Adipose tissue (tissue), 3 donors: Measurements from ENCODE around the gene KIAA1191. TPM values are rescaled to one million over a fixed set of nuclear protein-coding genes. Genes with fewer than 3 reads are reported as not detected.
A peak's percentile ranks its signal among the peaks of the same experiment; 100 is the strongest.

Experiments used
- H3K27ac ChIP-seq: one replicate; pipeline ENCODE4 v1.5.1; 2013; ENCODE audit warnings: low read depth, low read length
- WGBS, 3 donors: extraction: QIAGEN DNeasy Blood & Tissue Kit; methylation state at CpG; one replicate each; pipeline ENCODE4 v1.1.7; 2013; 5-methylcytosine and 5-hydroxymethylcytosine counted together
- polyA plus RNA-seq, 3 donors: library from polyadenylated mRNA; stranded (reverse); fragments of 200-250 nt; gene quantifications; one replicate each; pipeline ENCODE4 v1.2.3, GENCODE V29; 2013
- donor health status: healthy with polysubstance abuse.
- donor health status: Bipolar disorder and iron deficiency.
- donor health status: healthy.

The KIAA1191 gene
- polyA plus RNA-seq, 3 donors, result 37.5 to 60.7 (median 44.7) TPM

DNA sequence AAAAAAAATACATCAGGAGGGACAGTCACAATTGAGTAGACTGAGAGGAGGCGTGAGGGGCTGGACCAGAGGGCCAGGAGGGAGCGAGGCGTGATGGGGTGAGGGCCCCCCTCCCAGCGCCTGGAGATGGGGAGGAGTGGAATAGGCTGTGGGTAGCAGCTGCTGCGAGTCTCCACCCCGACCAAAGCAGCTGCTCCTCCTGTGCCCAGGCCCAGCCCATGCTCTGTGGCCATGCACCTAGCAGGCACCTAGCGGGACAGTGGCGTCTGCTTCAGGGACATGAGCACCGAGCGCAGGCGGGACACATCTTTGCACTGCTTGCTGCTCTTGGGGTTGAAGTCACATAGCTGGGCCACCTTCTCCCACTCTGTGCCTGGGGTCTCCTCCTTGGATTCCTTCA, 31.0 kb upstream of the KIAA1191 start:
- 89 to 94% (median 91%) methylated on average over 11 of the region's 11 CpGs for WGBS, 3 donors
- no peak overlapping the region for H3K27ac ChIP-seq

DNA sequence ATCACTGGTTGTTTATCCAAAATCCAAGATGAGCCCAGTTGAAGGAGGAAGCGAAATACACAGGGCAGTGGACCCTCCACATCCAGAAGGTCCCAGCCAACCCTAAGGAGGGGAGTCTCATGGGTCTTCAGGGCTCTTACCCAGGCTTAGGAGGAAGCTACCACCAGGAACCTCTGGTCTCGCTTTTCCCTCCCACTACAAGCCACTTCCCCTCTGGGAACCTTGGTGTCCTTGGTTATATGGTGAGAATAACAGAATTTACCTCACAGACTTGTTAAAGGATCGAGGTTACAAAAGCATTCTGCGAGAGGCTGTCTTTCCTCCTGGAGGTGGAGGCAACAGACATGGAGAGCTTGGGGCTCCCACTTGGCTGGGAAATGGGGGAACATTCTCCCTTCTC, 30.4 kb upstream of the KIAA1191 start:
- WGBS, 3 donors, result 70 to 96% (median 71%) methylated on average over 4 of the region's 4 CpGs

DNA sequence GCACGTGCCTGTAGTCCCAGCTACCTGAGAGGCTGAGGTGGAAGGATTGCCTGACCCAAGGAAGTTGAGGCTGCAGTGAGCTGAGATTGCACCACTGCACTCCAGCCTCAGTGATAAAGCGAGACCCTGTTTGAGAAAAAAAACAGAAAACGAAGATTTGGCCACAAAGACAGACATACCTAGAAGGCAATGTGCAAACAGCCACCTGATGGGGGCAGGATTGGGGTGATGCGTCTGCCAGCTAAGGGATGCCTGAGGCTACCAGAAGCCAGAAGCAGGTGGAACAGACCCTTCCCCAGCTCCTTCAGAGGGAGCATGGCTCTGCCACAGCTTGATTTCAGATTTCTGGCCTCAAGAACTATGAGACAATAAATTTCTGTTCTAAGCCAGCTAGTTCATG, 29.9 kb upstream of the KIAA1191 start:
- 73 to 92% (median 92%) methylated on average over 4 of the region's 4 CpGs for WGBS, 3 donors
- no peak overlapping the region for H3K27ac ChIP-seq

More for the DNA sequence above, 30.4 kb upstream of the KIAA1191 start:
- H3K27ac ChIP-seq, result no peak overlapping the region

DNA sequence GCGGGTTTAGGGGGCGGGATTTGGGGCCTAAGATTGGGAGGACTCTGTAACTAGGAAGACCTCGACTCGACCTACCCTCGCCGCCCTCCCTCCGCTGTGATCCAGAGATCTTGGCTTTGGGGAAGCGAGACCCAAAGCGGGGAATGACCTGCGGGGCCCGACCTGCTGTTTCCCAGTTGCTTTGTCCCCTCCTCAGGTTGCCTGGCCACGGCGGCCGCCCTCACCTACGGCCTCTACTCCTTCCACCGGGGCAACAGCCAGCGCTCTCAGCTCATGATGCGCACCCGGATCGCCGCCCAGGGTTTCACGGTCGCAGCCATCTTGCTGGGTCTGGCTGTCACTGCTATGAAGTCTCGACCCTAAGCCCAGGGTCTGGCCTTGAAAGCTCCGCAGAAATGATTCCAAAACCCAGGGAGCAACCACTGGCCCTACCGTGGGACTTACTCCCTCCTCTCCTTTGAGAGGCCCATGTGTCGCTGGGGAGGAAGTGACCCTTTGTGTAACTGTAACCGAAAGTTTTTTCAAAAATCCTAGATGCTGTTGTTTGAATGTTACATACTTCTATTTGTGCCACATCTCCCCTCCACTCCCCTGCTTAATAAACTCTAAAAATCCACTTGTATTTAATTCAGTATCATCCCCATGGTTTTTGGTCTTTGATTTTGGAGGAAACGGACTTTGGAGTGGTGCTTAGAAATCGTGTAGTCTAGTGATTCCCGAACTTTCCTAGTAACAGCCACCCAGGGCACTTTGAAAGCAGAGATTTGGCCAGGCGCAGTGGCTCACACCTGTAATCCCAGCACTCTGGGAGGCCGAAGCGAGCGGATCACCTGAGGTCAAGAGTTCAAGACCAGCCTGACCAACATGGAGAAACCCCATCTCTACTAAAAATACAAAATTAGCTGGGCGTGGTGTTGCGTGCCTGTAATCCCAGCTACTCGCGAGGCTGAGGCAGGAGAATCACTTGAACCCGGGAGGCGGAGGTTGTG, 27.9 kb upstream of the KIAA1191 start:
- H3K27ac ChIP-seq, result peak overlapping the region; percentile 86
- WGBS, 3 donors, result 25 to 29% (median 28%) methylated on average over 40 to 41 of the region's 41 CpGs

DNA sequence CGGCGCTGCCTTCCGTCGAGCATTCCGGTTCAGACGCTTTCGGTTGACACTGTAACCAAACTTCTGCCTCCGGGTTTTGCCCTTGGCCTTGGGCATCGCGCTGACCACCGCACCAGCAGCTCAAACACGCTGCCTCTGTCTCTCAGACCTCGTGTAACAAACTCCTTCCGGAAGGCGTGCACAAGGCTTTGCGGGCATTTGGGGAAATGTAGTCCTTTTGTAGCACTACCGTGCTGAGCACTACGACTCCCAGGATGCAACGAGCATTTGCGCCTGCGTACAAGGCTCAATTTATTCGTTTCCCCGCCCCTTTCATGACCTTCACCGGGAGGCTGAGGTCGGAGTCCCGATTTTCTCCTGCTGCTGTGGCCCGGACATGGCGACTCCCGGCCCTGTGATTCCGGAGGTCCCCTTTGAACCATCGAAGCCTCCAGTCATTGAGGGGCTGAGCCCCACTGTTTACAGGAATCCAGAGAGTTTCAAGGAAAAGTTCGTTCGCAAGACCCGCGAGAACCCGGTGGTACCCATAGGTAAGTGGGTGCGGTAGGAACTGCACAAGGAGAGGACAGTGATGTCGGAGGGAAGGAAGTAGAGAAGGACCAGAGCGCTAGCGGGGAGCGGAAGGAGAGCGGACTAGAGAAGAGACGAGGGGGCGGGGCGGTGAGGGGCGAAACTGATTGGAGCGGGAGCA, 27.0 kb upstream of the KIAA1191 start, which contains the start of the genes HIGD2A and NOP16:
HIGD2A (plus strand) TSS at position 308 of the 691 bp plus-strand sequence; CDS start at position 377, 69 bp downstream.
NOP16 (minus strand) TSS at position 155 of the 691 bp plus-strand sequence; CDS start at position 96, 59 bp downstream.
- 0 to 1% (median 1%) methylated on average over 47 of the region's 47 CpGs for WGBS, 3 donors
- H3K27ac ChIP-seq, result peak within 1 kb of the TSS; percentile 86

DNA sequence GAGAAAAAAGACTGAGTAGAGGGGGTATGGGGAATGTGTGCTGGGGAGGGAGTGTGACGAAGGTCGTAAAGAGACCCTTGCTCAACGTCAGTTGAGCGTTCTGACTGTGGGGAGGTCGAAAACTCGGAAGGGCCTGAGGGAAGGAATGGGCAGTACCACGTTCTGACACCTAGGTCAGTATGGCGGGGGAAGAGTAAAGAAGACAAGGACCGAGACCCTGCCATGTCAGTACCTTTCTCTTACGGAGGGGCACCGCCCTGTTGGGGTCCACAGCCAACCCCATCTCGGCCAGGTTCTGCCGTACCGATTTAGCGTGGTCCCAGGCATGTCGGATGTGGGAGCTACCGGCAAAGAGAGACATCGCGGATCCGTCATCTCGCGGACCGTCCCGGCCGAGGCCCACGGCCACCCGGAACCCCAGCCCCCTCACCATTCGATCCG, 26.5 kb upstream of the KIAA1191 start:
- 0 to 1% (median 0%) methylated on average over 29 of the region's 29 CpGs for WGBS, 3 donors
- H3K27ac ChIP-seq, result no peak overlapping the region

DNA sequence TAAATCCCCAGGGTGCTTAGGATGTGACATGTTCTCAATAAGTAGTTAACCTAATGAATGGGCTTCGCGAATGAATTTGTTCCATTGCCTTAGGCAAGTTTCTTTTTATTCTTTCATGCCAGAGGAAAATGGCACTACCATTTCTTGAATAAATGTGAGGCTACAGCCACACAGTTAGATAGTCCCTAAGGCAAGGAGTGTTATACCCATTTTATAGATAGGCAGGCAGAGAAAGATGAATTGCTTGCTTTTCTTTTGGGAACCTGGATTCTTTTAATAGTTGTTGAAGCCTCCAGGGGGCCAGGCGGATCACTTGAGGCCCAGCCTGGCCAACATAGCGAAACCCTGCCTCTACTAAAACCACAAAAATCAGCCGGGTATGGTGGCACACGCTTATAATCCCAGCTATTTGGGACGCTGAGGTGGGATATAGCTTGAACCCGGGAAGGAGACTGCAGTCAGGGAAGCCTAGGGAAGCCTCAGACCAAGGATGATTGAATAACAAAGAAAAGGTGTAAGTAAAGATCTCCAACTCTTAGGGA, 25.9 kb upstream of the KIAA1191 start:
- WGBS, 3 donors, result 39 to 42% (median 41%) methylated on average over 8 of the region's 8 CpGs
- H3K27ac ChIP-seq, result no peak overlapping the region

DNA sequence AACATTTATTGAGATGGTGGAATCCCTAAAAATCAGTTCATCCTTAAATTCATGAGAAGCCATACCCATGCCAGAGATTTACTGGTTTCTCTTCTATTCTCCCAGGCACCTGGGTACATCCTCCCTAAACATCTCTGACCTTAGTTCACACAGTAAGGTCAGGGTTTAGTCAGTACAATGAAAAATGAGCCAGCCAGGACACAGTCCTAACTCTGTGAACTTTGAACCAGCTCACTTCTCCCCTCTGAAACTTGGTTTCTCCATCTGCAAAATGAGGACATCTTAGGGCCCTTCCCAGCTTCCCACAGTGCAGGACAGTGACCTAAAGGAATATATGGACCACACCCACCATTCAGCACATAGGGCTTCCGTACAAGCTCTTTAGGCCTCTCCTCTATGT, 24.9 kb upstream of the KIAA1191 start:
- WGBS, 3 donors, result 78 to 89% (median 89%) methylated on average over 1 of the region's 1 CpG
- no peak overlapping the region for H3K27ac ChIP-seq

DNA sequence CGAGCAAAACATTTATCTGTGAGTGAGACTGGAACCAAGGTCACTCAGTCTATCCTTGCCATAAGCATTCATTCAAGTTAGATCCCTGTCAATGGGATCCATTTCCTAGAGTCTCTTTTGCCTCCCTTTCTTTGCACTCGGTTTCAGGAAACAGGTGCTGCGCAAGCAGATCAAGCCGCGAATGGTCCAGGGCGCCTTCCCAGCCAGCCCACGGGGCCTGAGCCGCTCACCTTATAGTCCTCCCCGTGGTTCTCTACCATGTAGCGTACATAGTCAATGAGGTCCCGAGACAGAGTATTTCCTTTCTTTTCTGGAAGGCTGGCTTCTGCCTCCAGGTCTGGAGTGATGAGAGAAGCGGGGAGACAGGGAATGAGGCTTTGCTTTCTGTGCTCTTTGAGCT, 23.4 kb upstream of the KIAA1191 start:
- 81 to 91% (median 89%) methylated on average over 12 of the region's 12 CpGs for WGBS, 3 donors
- no peak overlapping the region for H3K27ac ChIP-seq

DNA sequence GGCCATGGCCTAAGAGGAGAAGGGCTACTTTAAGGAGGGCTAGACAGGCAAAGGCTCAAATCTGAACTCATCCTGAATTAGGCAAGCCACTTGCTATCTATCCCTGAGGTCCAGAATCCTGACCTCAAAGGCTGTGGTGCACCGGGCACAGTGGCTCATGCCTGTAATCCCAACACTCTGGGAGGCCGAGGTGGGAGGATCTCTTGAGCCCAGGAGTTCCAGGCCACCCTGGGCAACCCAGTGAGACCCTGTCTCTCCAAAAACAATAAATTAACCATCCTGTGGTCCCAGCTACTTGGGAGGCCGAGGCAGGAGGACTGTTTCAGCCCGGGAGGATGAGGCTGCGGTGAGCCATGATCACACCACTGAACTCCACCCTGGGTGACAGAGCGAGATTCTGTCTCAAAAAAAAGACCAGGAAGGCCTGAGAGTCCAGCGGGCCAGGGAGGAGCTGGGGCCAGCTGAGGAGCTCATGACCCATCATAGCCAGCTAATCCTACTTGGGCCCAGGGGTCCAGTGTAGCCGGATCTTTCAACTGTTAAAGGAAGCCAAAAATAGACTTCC, 22.9 kb upstream of the KIAA1191 start:
- H3K27ac ChIP-seq, result no peak overlapping the region
- WGBS, 3 donors, result 88 to 93% (median 91%) methylated on average over 8 of the region's 8 CpGs

DNA sequence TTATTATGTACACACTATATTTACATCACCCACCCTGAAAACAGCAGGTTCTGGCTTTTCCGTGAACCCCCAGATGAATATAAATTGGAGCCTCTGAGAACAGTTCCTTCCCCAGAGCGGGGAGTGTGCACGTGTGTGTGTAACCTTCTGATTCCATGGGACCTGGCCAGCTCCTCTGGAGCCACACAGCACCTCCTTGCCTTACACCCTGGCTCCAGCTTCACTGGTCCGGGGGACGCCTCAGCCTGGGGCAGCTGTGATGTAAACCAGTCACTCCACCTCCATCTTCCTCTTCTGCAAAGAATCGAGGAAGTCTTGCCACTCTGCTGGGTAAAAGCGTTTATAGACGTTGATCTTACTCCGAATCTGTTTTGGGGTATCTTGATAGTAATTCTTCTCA, 22.4 kb upstream of the KIAA1191 start:
- H3K27ac ChIP-seq, result no peak overlapping the region
- 68 to 82% (median 76%) methylated on average over 9 of the region's 9 CpGs for WGBS, 3 donors

DNA sequence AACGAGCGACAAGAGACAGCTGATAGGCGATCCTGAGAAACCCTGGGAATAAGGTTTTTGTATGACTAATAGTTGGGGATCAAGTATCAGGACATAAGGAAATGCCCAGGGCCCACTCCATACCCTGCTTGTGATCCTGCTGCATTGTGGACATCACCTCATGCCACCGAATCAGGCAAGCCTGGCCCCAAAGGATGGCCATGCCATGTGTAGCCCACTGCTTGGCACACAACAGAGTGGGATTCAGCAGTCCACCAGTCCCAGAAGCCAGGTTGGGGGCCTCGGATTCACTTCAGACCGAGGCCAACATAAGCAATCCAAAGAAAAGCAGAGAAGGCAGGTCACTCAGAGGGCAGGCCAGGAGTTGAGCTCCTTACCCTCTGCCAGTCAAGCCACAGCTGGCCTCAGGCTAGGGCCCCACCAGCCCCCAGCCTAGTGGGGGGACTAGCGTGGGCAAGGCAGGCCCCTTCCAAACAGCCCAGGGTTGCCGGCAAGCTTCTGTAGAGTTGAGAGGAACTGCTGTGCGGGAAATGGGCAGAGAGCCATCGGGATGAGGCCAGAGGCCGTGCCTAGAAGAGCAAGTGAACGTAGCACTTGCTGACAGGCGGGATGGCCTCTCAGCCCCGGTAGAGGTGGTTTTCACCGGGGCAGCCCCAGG, 21.8 kb upstream of the KIAA1191 start:
- no peak overlapping the region for H3K27ac ChIP-seq
- WGBS, 3 donors, result 83 to 87% (median 87%) methylated on average over 15 of the region's 15 CpGs

DNA sequence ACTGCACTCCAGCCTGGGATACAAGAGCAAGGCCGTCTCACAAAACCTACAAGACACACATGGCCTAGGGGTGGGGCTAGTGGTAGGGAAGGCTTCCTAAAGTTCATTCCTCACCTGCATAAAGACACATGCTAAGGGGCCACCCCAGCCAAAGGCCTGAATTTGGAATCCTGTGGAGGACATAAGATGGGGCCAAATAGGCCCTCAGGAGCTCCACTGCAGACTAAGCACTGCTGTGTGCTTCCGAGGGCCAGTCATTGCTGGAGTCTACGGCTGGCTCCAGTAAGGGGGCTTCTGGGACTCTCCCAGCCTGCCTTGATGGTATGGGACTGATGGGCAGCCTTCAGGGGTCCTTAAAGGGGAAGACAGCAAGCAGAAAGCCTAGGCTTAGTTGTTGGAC, 21.2 kb upstream of the KIAA1191 start:
- WGBS, 3 donors, result 76 to 93% (median 91%) methylated on average over 3 of the region's 3 CpGs

DNA sequence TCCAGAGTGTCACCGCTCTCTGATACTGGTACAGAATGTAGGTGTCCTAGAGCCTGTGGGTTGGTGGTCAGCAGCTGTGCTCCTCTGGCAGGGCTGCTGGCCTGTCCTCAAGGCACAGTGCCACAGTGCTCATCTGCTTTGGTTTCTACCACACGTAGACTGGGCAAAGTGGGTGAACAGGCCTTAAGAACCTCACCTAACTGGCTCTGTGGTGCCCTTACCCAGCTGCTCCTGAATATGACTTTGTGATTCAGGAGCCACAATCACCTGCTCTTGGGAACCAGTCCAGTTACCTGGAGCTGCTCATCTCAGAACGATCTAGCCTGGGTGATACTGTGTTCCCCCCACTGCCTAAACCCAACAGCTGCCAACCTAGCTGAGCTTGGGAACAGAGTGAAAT, 20.4 kb upstream of the KIAA1191 start:
- 87 to 92% (median 92%) methylated on average over 3 of the region's 3 CpGs for WGBS, 3 donors

More for the DNA sequence above, 21.2 kb upstream of the KIAA1191 start:
- H3K27ac ChIP-seq, result no peak overlapping the region

DNA sequence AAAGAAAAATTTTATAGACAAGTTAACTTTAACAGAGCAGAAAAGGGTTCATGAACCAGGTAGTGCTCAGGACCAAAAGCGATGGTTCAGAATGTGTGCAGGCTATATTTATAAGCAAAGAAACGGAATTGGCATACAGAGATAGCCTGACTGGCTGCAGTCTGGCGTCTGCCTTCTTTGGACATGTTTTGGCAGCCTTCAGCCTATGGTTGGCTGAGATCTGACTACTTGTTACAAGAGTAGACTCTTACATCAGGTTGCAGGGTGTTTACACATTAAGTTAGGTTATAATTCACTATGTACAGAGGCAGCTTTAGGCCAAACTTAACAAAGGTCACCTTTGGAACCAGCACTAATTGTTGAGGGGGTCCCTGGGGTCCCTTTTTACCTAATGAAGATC, 19.9 kb upstream of the KIAA1191 start:
- 74 to 88% (median 77%) methylated on average over 3 of the region's 3 CpGs for WGBS, 3 donors
- H3K27ac ChIP-seq, result no peak overlapping the region

More for the DNA sequence above, 20.4 kb upstream of the KIAA1191 start:
- no peak overlapping the region for H3K27ac ChIP-seq

DNA sequence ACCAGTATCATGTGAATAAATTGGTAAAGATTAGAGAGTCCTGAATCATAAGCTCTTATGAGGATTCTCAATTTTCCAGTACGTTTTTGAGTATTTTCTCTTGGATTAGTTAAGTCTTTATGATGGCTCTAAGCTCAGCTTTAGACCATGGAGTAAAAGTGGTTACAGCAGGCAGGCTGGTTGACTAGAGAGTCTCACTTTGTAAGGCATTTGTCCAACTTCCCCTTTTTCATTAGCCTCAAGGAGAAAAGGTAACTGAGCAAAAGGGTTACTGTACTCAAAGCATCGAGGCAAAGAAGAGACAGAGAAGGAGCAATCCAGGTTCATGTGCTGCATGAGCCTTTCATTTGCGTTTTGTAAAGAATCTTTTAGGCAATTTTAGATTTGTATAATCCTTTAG, 18.3 kb upstream of the KIAA1191 start:
- no peak overlapping the region for H3K27ac ChIP-seq
- WGBS, 3 donors, result 69 to 85% (median 81%) methylated on average over 3 of the region's 3 CpGs

DNA sequence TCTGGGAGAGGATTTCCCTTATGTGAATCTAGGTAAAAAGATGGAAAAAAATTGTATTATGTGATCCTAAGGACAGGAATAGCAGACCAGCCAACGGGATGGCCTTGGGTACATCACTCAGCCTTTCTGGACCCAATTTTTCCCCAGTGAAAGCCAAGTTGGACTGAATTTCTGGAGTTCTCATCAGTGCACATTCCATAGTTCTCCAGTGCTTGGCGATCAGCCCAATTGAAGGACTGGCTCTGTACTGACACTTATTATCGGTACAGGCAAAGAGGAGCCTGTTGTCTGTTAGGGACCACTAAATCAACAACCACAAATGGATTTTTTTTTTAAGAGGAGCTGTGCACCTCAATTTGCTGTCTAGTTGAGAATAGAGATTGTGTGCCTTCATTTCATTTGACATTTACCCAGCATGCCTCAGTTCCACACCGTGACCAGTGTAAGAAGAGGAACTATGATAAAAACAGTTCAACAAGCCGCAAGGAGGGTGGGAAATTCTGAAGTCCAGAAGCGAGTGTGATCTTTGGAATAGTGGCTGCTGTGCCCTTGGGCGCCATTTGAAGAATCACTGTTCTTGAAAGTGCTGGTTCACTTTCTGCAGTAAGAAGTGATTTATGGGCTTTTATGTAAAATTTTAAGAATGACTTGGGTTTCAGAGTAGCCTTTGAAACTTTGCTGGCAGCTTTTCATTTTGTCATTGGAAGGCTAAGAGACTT, 11.7 kb upstream of the KIAA1191 start:
- 53 to 76% (median 62%) methylated on average over 7 of the region's 7 CpGs for WGBS, 3 donors
- no peak overlapping the region for H3K27ac ChIP-seq
